GM10847 (cell line): ENCODE measurements around the gene TMA7B.

Source experiments
- POLR2A ChIP-seq: IDR thresholded peaks from 2 replicates; pipeline ENCODE4 v1.6.1; 2011; ENCODE audit not compliant: insufficient read length; ENCODE audit errors: extremely low read depth

TMA7B gene

GRCh38 chr22:39958949-39959639, 1.1 kb upstream of the TMA7B start:
- TF ChIP-seq POLR2A = no peak

- no peak for TF ChIP-seq POLR2A
Observed at GRCh38 chr22:39960791-39961746, 872 bp downstream of the TMA7B start.

- no peak for TF ChIP-seq POLR2A
Observed at GRCh38 chr22:39962071-39962470, 1.9 kb downstream of the TMA7B start.

- no peak for TF ChIP-seq POLR2A
Observed at GRCh38 chr22:39965748-39966147, 5.6 kb downstream of the TMA7B start.

GRCh38 chr22:39966470-39966869, 6.3 kb downstream of the TMA7B start:
- TF ChIP-seq POLR2A = no peak

- TF ChIP-seq POLR2A = no peak
Observed at GRCh38 chr22:39967103-39967829, 7.1 kb downstream of the TMA7B start.

- no peak for TF ChIP-seq POLR2A
Observed at GRCh38 chr22:39967996-39968972, 8.1 kb downstream of the TMA7B start.

- TF ChIP-seq POLR2A = no peak
Observed at GRCh38 chr22:39970742-39971141, 10.5 kb downstream of the TMA7B start.

- TF ChIP-seq POLR2A = no peak
Observed at GRCh38 chr22:39972641-39973040, 12.4 kb downstream of the TMA7B start.

GRCh38 chr22:39973656-39974055, 13.5 kb downstream of the TMA7B start:
- TF ChIP-seq POLR2A = no peak

- no peak for TF ChIP-seq POLR2A
Observed at GRCh38 chr22:39974065-39974464, 13.9 kb downstream of the TMA7B start.

- TF ChIP-seq POLR2A = no peak
Observed at GRCh38 chr22:39979048-39979447, 18.9 kb downstream of the TMA7B start.

- TF ChIP-seq POLR2A = no peak
Observed at GRCh38 chr22:39979458-39979857, 19.3 kb downstream of the TMA7B start.

- TF ChIP-seq POLR2A = no peak
Observed at GRCh38 chr22:39980596-39980995, 20.4 kb downstream of the TMA7B start.
